H1 (cell line): ENCODE measurements around the gene CDK7. TPM values are rescaled to one million over a fixed set of nuclear protein-coding genes. Genes with fewer than 3 reads are reported as not detected.

Source experiments
- CTCF ChIA-PET: fragments of 300-600 bp; sonication (Branson Sonifier 250); formaldehyde crosslinking; loops from one replicate; lab custom pipeline; 2021; ENCODE audit not compliant: partially characterized antibody; lab: Charles Lee
- POLR2A ChIA-PET: fragments of 300-600 bp; sonication (Branson Sonifier 250); formaldehyde crosslinking; loops from one replicate; lab custom pipeline; 2021; ENCODE audit warnings: inconsistent platforms; ENCODE audit not compliant: partially characterized antibody; lab: Charles Lee
- DNase-seq, 2 experiments: peaks; one replicate each; pipeline versions ENCODE4 v3.0.0 to v3.0.0-alpha.2; 2010 to 2022; ENCODE audit warnings: low spot score in 2 of 2, low read depth in 1 of 2, mixed read lengths in 1 of 2
- FAIRE-seq: peaks from 2 replicates; lab custom pipeline; 2011; peaks lifted over from hg19 to GRCh38; lab: Jason Lieb, UNC
- H2AFZ ChIP-seq: 2 replicates; pipeline ENCODE4 v1.8.1; 2012; ENCODE audit warnings: low read length, inconsistent platforms
- H2AK5ac ChIP-seq: 2 replicates; pipeline ENCODE4 v1.6.1; 2013; ENCODE audit warnings: low read depth, low read length
- H2BK120ac ChIP-seq: replicated peaks from 2 replicates; pipeline ENCODE3; 2013; ENCODE audit warnings: low read depth, low read length, inconsistent platforms
- H2BK12ac ChIP-seq: 2 replicates; pipeline ENCODE4 v1.6.1; 2013; ENCODE audit warnings: low read depth, low read length
- H2BK15ac ChIP-seq: 2 replicates; pipeline ENCODE4 v1.6.1; 2013; ENCODE audit warnings: low read length
- H2BK20ac ChIP-seq: 2 replicates; pipeline ENCODE4 v1.6.1; 2013; ENCODE audit warnings: low read length
- H2BK5ac ChIP-seq: 2 replicates; pipeline ENCODE4 v1.6.1; 2013; ENCODE audit warnings: low read depth, low read length
- H3K14ac ChIP-seq: 2 replicates; pipeline ENCODE4 v1.6.1; 2013; ENCODE audit warnings: inconsistent platforms; ENCODE audit not compliant: insufficient read length
- H3K18ac ChIP-seq: 2 replicates; pipeline ENCODE4 v1.6.1; 2013; ENCODE audit warnings: low read length; ENCODE audit errors: extremely low read depth
- H3K23ac ChIP-seq: 2 replicates; pipeline ENCODE4 v1.6.1; 2013; ENCODE audit warnings: inconsistent platforms; ENCODE audit not compliant: insufficient read length
- H3K23me2 ChIP-seq: 2 replicates; pipeline ENCODE4 v1.6.1; 2013; ENCODE audit warnings: low read depth, low read length
- H3K27ac ChIP-seq: 2 replicates; pipeline ENCODE4 v1.6.1; 2011; ENCODE audit warnings: low read depth, low read length, inconsistent platforms
- H3K27me3 ChIP-seq, 4 experiments: replicated peaks in 1 of 4; 1 replicate in 1 of 4; 2 replicates in 3 of 4; pipeline versions ENCODE4 v1.6.1 to v1.8.1; 2011 to 2013; ENCODE audit warnings: low read length in 3 of 4, mild to moderate bottlenecking in 3 of 4, inconsistent platforms in 2 of 4, mixed read lengths in 2 of 4, moderate library complexity in 1 of 4; ENCODE audit not compliant: control insufficient read depth in 3 of 4, insufficient read depth in 3 of 4; ENCODE audit errors: extremely low read depth in 1 of 4
- H3K36me3 ChIP-seq, 4 experiments: 2 replicates each; pipeline versions ENCODE4 v1.6.1 to v1.8.1; 2011 to 2013; ENCODE audit warnings: mild to moderate bottlenecking in 4 of 4, low read length in 3 of 4, moderate library complexity in 2 of 4, control low read depth in 1 of 4, inconsistent platforms in 1 of 4; ENCODE audit not compliant: insufficient read depth in 4 of 4, control insufficient read depth in 2 of 4
- H3K4ac ChIP-seq: replicated peaks from 2 replicates; pipeline ENCODE3; 2013; ENCODE audit warnings: low read length, low read depth, mixed read lengths, inconsistent platforms; ENCODE audit not compliant: insufficient read length
- H3K4me1 ChIP-seq, 4 experiments: replicated peaks in 1 of 4; 1 replicate in 1 of 4; 2 replicates in 3 of 4; pipeline versions ENCODE4 v1.6.1 to v1.8.1; 2011 to 2013; ENCODE audit warnings: low read length in 3 of 4, inconsistent platforms in 2 of 4, mixed read lengths in 1 of 4; ENCODE audit not compliant: insufficient read depth in 4 of 4, control insufficient read depth in 3 of 4
- H3K4me2 ChIP-seq, 2 experiments: 2 replicates each; pipeline versions ENCODE4 v1.6.1 to v1.8.1; 2011 to 2013; ENCODE audit warnings: low read depth in 2 of 2, low read length in 2 of 2, control low read depth in 1 of 2, inconsistent platforms in 1 of 2, mild to moderate bottlenecking in 1 of 2; ENCODE audit not compliant: insufficient read depth in 1 of 2
- H3K4me3 ChIP-seq, 4 experiments: fragments of 200-600, 300-600 bp in 1 of 4; sonication (generic), shearing (Covaris generic), sonication (Bioruptor Twin) in 1 of 4; 2 replicates each; pipeline versions ENCODE4 v1.5.1 to v1.8.1; 2011 to 2016; ENCODE audit warnings: low read length in 4 of 4, low read depth in 3 of 4, control low read depth in 2 of 4, inconsistent platforms in 2 of 4, mild to moderate bottlenecking in 2 of 4, mixed read lengths in 1 of 4, moderate library complexity in 1 of 4; ENCODE audit not compliant: insufficient read depth in 2 of 4; ENCODE audit errors: extremely low read depth in 1 of 4
- H3K56ac ChIP-seq: replicated peaks from 2 replicates; pipeline ENCODE3; 2013; ENCODE audit warnings: low read depth, mild to moderate bottlenecking, mixed read lengths, low read length, inconsistent platforms; ENCODE audit not compliant: insufficient read length
- H3K79me1 ChIP-seq: 2 replicates; pipeline ENCODE4 v1.6.1; 2013; ENCODE audit warnings: low read depth, low read length, control low read depth
- H3K79me2 ChIP-seq, 2 experiments: 2 replicates each; pipeline versions ENCODE4 v1.6.1 to v1.8.1; 2012 to 2013; ENCODE audit warnings: low read length in 2 of 2, mild to moderate bottlenecking in 2 of 2, inconsistent platforms in 1 of 2; ENCODE audit not compliant: insufficient read depth in 2 of 2, control insufficient read depth in 1 of 2
- H3K9ac ChIP-seq, 4 experiments: replicated peaks in 1 of 4; 1 replicate in 1 of 4; 2 replicates in 3 of 4; pipeline versions ENCODE4 v1.6.1 to v1.8.1; 2011 to 2013; ENCODE audit warnings: low read depth in 3 of 4, low read length in 3 of 4, control low read depth in 2 of 4, mild to moderate bottlenecking in 2 of 4, moderate library complexity in 2 of 4, inconsistent platforms in 1 of 4; ENCODE audit errors: extremely low read depth in 1 of 4
- H3K9me3 ChIP-seq, 2 experiments: 2 replicates each; pipeline versions ENCODE4 v1.6.1 to v1.8.1; 2012 to 2013; ENCODE audit warnings: mild to moderate bottlenecking in 2 of 2, moderate library complexity in 2 of 2, control low read depth in 1 of 2, inconsistent platforms in 1 of 2, low read depth in 1 of 2, low read length in 1 of 2, mixed read lengths in 1 of 2; ENCODE audit not compliant: insufficient read depth in 2 of 2
- H4K20me1 ChIP-seq, 2 experiments: replicated peaks in 1 of 2; 2 replicates each; pipeline versions ENCODE3 to v1.8.1; 2011 to 2013; ENCODE audit warnings: inconsistent platforms in 2 of 2, low read length in 2 of 2, mild to moderate bottlenecking in 1 of 2; ENCODE audit not compliant: insufficient read depth in 2 of 2, control insufficient read depth in 1 of 2
- H4K5ac ChIP-seq: 2 replicates; pipeline ENCODE4 v1.6.1; 2013; ENCODE audit warnings: low read length, low read depth, mixed read lengths, inconsistent platforms; ENCODE audit not compliant: insufficient read length
- H4K8ac ChIP-seq: 2 replicates; pipeline ENCODE4 v1.8.0; 2013; ENCODE audit warnings: mild to moderate bottlenecking, moderate library complexity, low read length, inconsistent platforms; ENCODE audit not compliant: insufficient read depth; ENCODE audit errors: extremely low read depth
- H4K91ac ChIP-seq: replicated peaks from 2 replicates; pipeline ENCODE3; 2013; ENCODE audit warnings: low read length, mixed read lengths, inconsistent platforms; ENCODE audit not compliant: insufficient read length
- YY1 ChIP-seq: IDR thresholded peaks from 2 replicates; pipeline ENCODE4 v1.6.1; 2011; ENCODE audit warnings: low read depth, mild to moderate bottlenecking, low read length
- WGBS, 2 experiments: shearing (Covaris generic) in 1 of 2; methylation state at CpG; one replicate each; pipeline versions ENCODE4 v1.1.6 to v1.1.7; 2013 to 2015; ENCODE audit warnings: low lambda C conversion rate in 2 of 2, mixed read lengths in 2 of 2, inconsistent platforms in 1 of 2, low coverage in 1 of 2, missing lambda C conversion rate in 1 of 2; ENCODE audit not compliant: insufficient replicate concordance in 2 of 2, insufficient coverage in 1 of 2, insufficient read length in 1 of 2; ENCODE audit errors: extremely low coverage in 1 of 2, missing lambda C conversion rate in 1 of 2; 5-methylcytosine and 5-hydroxymethylcytosine counted together
- polyA plus RNA-seq, 7 experiments: library from polyadenylated mRNA; depleted of rRNA in 3 of 7; stranded (reverse) in 5 of 7; unstranded in 2 of 7; fragments of >200 nt in 5 of 7; fragments of 200-250 nt in 2 of 7; gene quantifications; 1 replicate in 5 of 7; 2 replicates in 1 of 7; 4 replicates in 1 of 7; pipeline versions ENCODE4 v1.2.1 to v1.2.3, GENCODE V29; 2011 to 2013; ENCODE audit warnings: missing spikeins in 2 of 7, mixed read lengths in 2 of 7
- total RNA-seq: library from RNA; stranded (reverse); fragmentation: NEBNext Ultra II Directional; extraction: Animal tissue kit (Norgen Biotek cat#: 25700); gene quantifications from 2 replicates; pipeline ENCODE4 v1.2.1, GENCODE V29; 2021

Gene CDK7
- total and polyA plus RNA-seq, 2 of the 8 experiments (the other 6 are each of a cell fraction or from before 2014, with no cell fraction given) = 39.9 to 63.4 TPM

- Histone ChIP-seq H3K4me1 (peaks cover 0 to 4% (median 0%) of the 10 kb centered on the region in 4 experiments; a peak in 1 of 7 replicates), H3K27ac (no peak overlapping the region), H2BK120ac (no peak overlapping the region), H2BK12ac (no peak overlapping the region), H3K18ac (no peak overlapping the region), H4K5ac (no peak overlapping the region), H3K23ac (no peak overlapping the region), H2BK15ac (no peak overlapping the region), H3K56ac (no peak overlapping the region), H3K79me1 (no peaks in the 10 kb centered on the region), H2BK20ac (no peak overlapping the region), H4K8ac (no peak overlapping the region), H3K27me3 (no peaks in the 10 kb centered on the region), H2AK5ac (no peak overlapping the region), H4K20me1 (no peaks in the 10 kb centered on the region), H3K79me2 (no peaks in the 10 kb centered on the region), H3K4ac (no peak overlapping the region), H4K91ac (no peak overlapping the region), H2AFZ (no peak overlapping the region), H3K36me3 (no peaks in the 10 kb centered on the region; a peak in 1 of 8 replicates), H3K4me2 (no peak overlapping the region), H2BK5ac (no peak overlapping the region), H3K14ac (no peak overlapping the region), H3K23me2 (no peaks in the 10 kb centered on the region), H3K4me3 (no peak overlapping the region), H3K9me3 (no peaks in the 10 kb centered on the region), H3K9ac (no peak overlapping the region)
- TF ChIP-seq YY1 = no peak
- CTCF ChIA-PET = interaction anchor here (0.6 to 2.1 kb wide), 3 partner anchors 13 to 124 kb away, joined by 3 to 7 read pairs (median 5); no protein-coding TSS in a partner anchor
- WGBS, 2 experiments = 95% methylated on average over 2 of the region's 2 CpGs; no CpG with 5 or more reads in 1 of the 2 experiments
- FAIRE-seq (no peak), DNase-seq (no peak)
- POLR2A ChIA-PET = no interaction called here
Observed at GRCh38 chr5:69284203-69284602, 49.5 kb downstream of the CDK7 start.
